DMS53 treated with DMSO at 0.1 percent for 48 hours (cell line): ENCODE measurements around the gene DMD.

ENCODE experiments used
- DNase-seq: peaks from one replicate; lab custom pipeline; 2025; ENCODE audit not compliant: unreplicated experiment; lab: John Stamatoyannopoulos, UW

DMD gene

GRCh38 chrX:31318866-31319265 lies 1892.5 kb downstream of the DMD start:
- DNase-seq = no peak

GRCh38 chrX:31316340-31316991 lies 1894.9 kb downstream of the DMD start:
- DNase-seq = no peak

GRCh38 chrX:31314921-31315320 lies 1896.4 kb downstream of the DMD start:
- no peak for DNase-seq

- DNase-seq = no peak
Observed at GRCh38 chrX:31307952-31308351, 1903.4 kb downstream of the DMD start.

- no peak for DNase-seq
Observed at GRCh38 chrX:31302573-31303075, 1908.7 kb downstream of the DMD start.

- DNase-seq = no peak
Observed at GRCh38 chrX:31301941-31302340, 1909.4 kb downstream of the DMD start.

GRCh38 chrX:31301203-31301602 lies 1910.1 kb downstream of the DMD start:
- DNase-seq = no peak

GRCh38 chrX:31298916-31299315 lies 1912.4 kb downstream of the DMD start:
- DNase-seq = no peak

GRCh38 chrX:31297881-31298280 lies 1913.5 kb downstream of the DMD start:
- no peak for DNase-seq

GRCh38 chrX:31294475-31294874 lies 1916.9 kb downstream of the DMD start:
- no peak for DNase-seq

- DNase-seq = no peak
Observed at GRCh38 chrX:31293409-31293808, 1917.9 kb downstream of the DMD start.

- DNase-seq = no peak
Observed at GRCh38 chrX:31291131-31291530, 1920.2 kb downstream of the DMD start.

- DNase-seq = no peak
Observed at GRCh38 chrX:31287861-31288260, 1923.5 kb downstream of the DMD start.

- DNase-seq = no peak
Observed at GRCh38 chrX:31280580-31280979, 1930.8 kb downstream of the DMD start.

- DNase-seq = peak; percentile 20
Observed at GRCh38 chrX:31279359-31279758, 1932.0 kb downstream of the DMD start.

- DNase-seq = no peak
Observed at GRCh38 chrX:31272472-31272775, 1938.9 kb downstream of the DMD start.

- no peak for DNase-seq
Observed at GRCh38 chrX:31271615-31272471, 1939.5 kb downstream of the DMD start.

GRCh38 chrX:31269914-31270313 lies 1941.4 kb downstream of the DMD start:
- no peak for DNase-seq

GRCh38 chrX:31268359-31268758 lies 1943.0 kb downstream of the DMD start:
- peak; percentile 1 for DNase-seq

- peak; percentile 15 for DNase-seq
Observed at GRCh38 chrX:31266203-31267076, 1944.9 kb downstream of the DMD start.

- DNase-seq = no peak
Observed at GRCh38 chrX:31265383-31265782, 1946.0 kb downstream of the DMD start.
